Esophagus squamous epithelium (tissue), 5 donors: ENCODE data around the gene APOBEC3G. TPM values are rescaled to one million over a fixed set of nuclear protein-coding genes. Genes with fewer than 3 reads are reported as not detected.

Source experiments
- DNase-seq: peaks from one replicate; lab custom pipeline; 2025; lab: John Stamatoyannopoulos, UW
- H3K27ac ChIP-seq, 4 donors: fragments of 200-600 bp; sonication (generic); one replicate each; pipeline ENCODE4 v1.5.1; 2016 to 2019; ENCODE audit warnings: mild to moderate bottlenecking in 1 of 4
- H3K27me3 ChIP-seq, 4 donors: fragments of 200-600 bp; sonication (generic); 1 replicate in 3 of 4; 2 replicates in 1 of 4; pipeline versions ENCODE4 v1.5.1 to v1.6.0; 2017 to 2021; ENCODE audit warnings: antibody characterized with exemption in 1 of 4
- H3K36me3 ChIP-seq, 3 donors: fragments of 200-600 bp; sonication (generic); one replicate each; pipeline ENCODE4 v1.5.1; 2016 to 2019
- H3K4me1 ChIP-seq, 3 donors: fragments of 200-600 bp; sonication (generic); one replicate each; pipeline ENCODE4 v1.5.1; 2017 to 2019
- H3K4me3 ChIP-seq, 4 donors: fragments of 200-600 bp; sonication (generic); 1 replicate in 3 of 4; 2 replicates in 1 of 4; pipeline ENCODE4 v1.5.1; 2016 to 2019; ENCODE audit warnings: mild to moderate bottlenecking in 2 of 4, moderate library complexity in 1 of 4
- H3K9me3 ChIP-seq, 3 donors: fragments of 200-600 bp; sonication (generic); one replicate each; pipeline ENCODE4 v1.5.1; 2016 to 2019
- CTCF ChIP-seq, 6 experiments: fragments of 450-650 bp in 4 of 6; fragments of 200-600 bp in 2 of 6; sonication (generic) in 2 of 6; IDR thresholded peaks; one replicate each; pipeline ENCODE4 v1.5.1; 2016 to 2019; ENCODE audit warnings: antibody characterized with exemption in 6 of 6, mild to moderate bottlenecking in 4 of 6, moderate library complexity in 4 of 6
- POLR2A ChIP-seq, 4 donors: fragments of 450-650 bp; IDR thresholded peaks; one replicate each; pipeline ENCODE4 v1.6.1; 2017; ENCODE audit warnings: antibody characterized with exemption in 4 of 4, mild to moderate bottlenecking in 4 of 4, moderate library complexity in 3 of 4
- WGBS, 2 donors: methylation state at CpG; one replicate each; pipeline ENCODE4 v1.1.5; 2018; 5-methylcytosine and 5-hydroxymethylcytosine counted together
- intact Hi-C: fragments of 100-400 bp; cut with DNase I; formaldehyde crosslinking; loops from one replicate; pipeline ENCODE4 v1.15.0; 2022
- total RNA-seq, 4 donors: library from RNA; depleted of rRNA; stranded (reverse); fragments of >200 nt; gene quantifications; one replicate each; pipeline ENCODE4 v1.1.0, GENCODE V29; 2016
- donor health status: DM: yes; HTN: yes; CAD: no.

APOBEC3G gene
- total RNA-seq, 4 donors from 2014 or later, result 0.91 to 12.1 (median 6.5) TPM

GRCh38 chr22:39132871-39133524 is 55.9 kb downstream of the APOBEC3G start:
- Histone ChIP-seq H3K36me3 (peaks cover 0 to 44% (median 7%) of the 10 kb centered on the region in 3 donors), H3K27me3 (no peaks in the 10 kb centered on the region), H3K27ac (no peak overlapping the region), H3K4me1 (peaks cover 0 to 34% (median 13%) of the 10 kb centered on the region in 3 donors), H3K9me3 (no peaks in the 10 kb centered on the region), H3K4me3 (no peak overlapping the region)
- 89 to 92% methylated on average over 10 to 11 of the region's 22 CpGs for whole genome bisulfite sequencing, 2 donors
- no peak for DNase-seq
- TF ChIP-seq POLR2A (IDR thresholded peaks at IDR 0.05), result no peak
- TF ChIP-seq CTCF (IDR thresholded peaks at IDR 0.05), result no peak
- intact Hi-C loops, result no loop called here

GRCh38 chr22:39133871-39134270 is 56.8 kb downstream of the APOBEC3G start:
- WGBS, 2 donors, result 85 to 93% methylated on average over 10 to 11 of the region's 17 CpGs
- DNase-seq, result no peak
- H3K36me3 ChIP-seq, result peaks cover 0 to 52% (median 7%) of the 10 kb centered on the region in 3 donors
- intact Hi-C loops, result no loop called here
- H3K27ac ChIP-seq, result no peak overlapping the region
- TF ChIP-seq CTCF (IDR thresholded peaks at IDR 0.05) (no peak), POLR2A (IDR thresholded peaks at IDR 0.05) (no peak)
- no peaks in the 10 kb centered on the region for H3K27me3 ChIP-seq
- H3K4me3 ChIP-seq, result no peak overlapping the region
- H3K4me1 ChIP-seq, result peaks cover 0 to 34% (median 13%) of the 10 kb centered on the region in 3 donors
- no peaks in the 10 kb centered on the region for H3K9me3 ChIP-seq

GRCh38 chr22:39134366-39135091 is 57.5 kb downstream of the APOBEC3G start:
- intact Hi-C loops, result no loop called here
- Histone ChIP-seq H3K27ac (no peak overlapping the region), H3K4me1 (peaks cover 0 to 34% (median 13%) of the 10 kb centered on the region in 3 donors), H3K27me3 (no peaks in the 10 kb centered on the region), H3K9me3 (no peaks in the 10 kb centered on the region), H3K4me3 (no peak overlapping the region), H3K36me3 (peaks cover 0 to 53% (median 7%) of the 10 kb centered on the region in 3 donors)
- no peak for TF ChIP-seq POLR2A (IDR thresholded peaks at IDR 0.05)
- TF ChIP-seq CTCF (IDR thresholded peaks at IDR 0.05), result no peak
- no peak for DNase-seq
- 34 to 60% methylated on average over 2 to 5 of the region's 35 CpGs for WGBS, 2 donors

GRCh38 chr22:39135092-39135896 is 58.2 kb downstream of the APOBEC3G start:
- intact Hi-C loops, result no loop called here
- Histone ChIP-seq H3K9me3 (no peaks in the 10 kb centered on the region), H3K27me3 (no peaks in the 10 kb centered on the region), H3K36me3 (peaks cover 0 to 48% (median 7%) of the 10 kb centered on the region in 3 donors), H3K27ac (no peak overlapping the region), H3K4me3 (no peak overlapping the region), H3K4me1 (peaks cover 0 to 31% (median 13%) of the 10 kb centered on the region in 3 donors)
- WGBS, 2 donors, result 17 to 49% methylated on average over 3 to 9 of the region's 15 CpGs
- TF ChIP-seq CTCF (IDR thresholded peaks at IDR 0.05), result peak in 4 of 6 experiments; percentile 13 to 48 (median 30)
- no peak for TF ChIP-seq POLR2A (IDR thresholded peaks at IDR 0.05)
- DNase-seq, result no peak
